ENCODE measurements around the gene MACC1. TPM values are rescaled to one million over a fixed set of nuclear protein-coding genes. Genes with fewer than 3 reads are reported as not detected.

The MACC1 gene
- total and polyA plus RNA-seq, 9 of the 15 experiments (the other 6 are each of a cell fraction or from before 2014, with no cell fraction given), result 5.9 to 30.2 (median 10.4) TPM

- TF ChIP-seq RAD51 (IDR thresholded peaks at IDR 0.05; ENCODE audit: borderline replicate concordance, low read depth) (no peak), RFX1 (IDR thresholded peaks at IDR 0.05) (no peak)
Measured at GRCh38 chr7:20206104-20206896, 10.9 kb downstream of the MACC1 start (continued).

GRCh38 chr7:20203316-20203715 lies 13.9 kb downstream of the MACC1 start:
- BruUV-seq (replicated peaks), result no TSS peak
- H3K36me3 ChIP-seq (ENCODE audit: control insufficient read depth, insufficient read depth, low read length), result no peaks in the 10 kb centered on the region; the same call in 1 of the 3 replicates
- 81% methylated on average over 4 of the region's 4 CpGs for WGBS (ENCODE audit: insufficient coverage, low coverage, missing lambda C conversion rate)
- FAIRE-seq (no peak), DNase-seq (ENCODE audit: extremely low read depth in 1 of 4, low spot score in 3 of 4) (no peak), ATAC-seq (no peak)
- no peak overlapping the region for H3K4me3 ChIP-seq
- H4K20me1 ChIP-seq (replicated peaks; ENCODE audit: control insufficient read depth, insufficient read depth, low read length), result no peaks in the 10 kb centered on the region
- POLR2A ChIA-PET, result interaction anchor here (0.7 to 4.7 kb wide), 6 partner anchors 8 to 1207 kb away, joined by 3 to 20 read pairs (median 3); partner anchors contain the start of genes MACC1 and POLR1F
- CTCF ChIA-PET (ENCODE audit: low intra/inter-chr PET ratio), result no interaction called here
- H3K9ac ChIP-seq (ENCODE audit: insufficient read depth in 1 of 2, low read depth in 2 of 2, low read length in 2 of 2), result no peak overlapping the region
- H3K9me3 ChIP-seq (replicated peaks; ENCODE audit: control insufficient read depth, insufficient read depth, low read depth, low read length), result peaks cover 6% of the 10 kb centered on the region; the same call in 1 of the 2 replicates
- H3K79me2 ChIP-seq (ENCODE audit: control insufficient read depth, insufficient read depth, low read length), result peaks cover 42% of the 10 kb centered on the region
- intact Hi-C loops (cut with micrococcal nuclease), result no loop called here
- no peaks in the 10 kb centered on the region for H3K9me1 ChIP-seq (ENCODE audit: control insufficient read depth, insufficient read depth, low read length)
- H3K27me3 ChIP-seq (ENCODE audit: control insufficient read depth in 2 of 2, insufficient read depth in 2 of 2, low read length in 2 of 2), result no peaks in the 10 kb centered on the region
- in situ Hi-C loops (cut with MboI), result no loop called here
- H3K27ac ChIP-seq (ENCODE audit: extremely low read depth, low read depth, low read length), result no peak overlapping the region
- H3K4me1 ChIP-seq (replicated peaks in 1 of 2; ENCODE audit: control insufficient read depth in 2 of 2, insufficient read depth in 2 of 2, low read length in 2 of 2), result peaks cover 0 to 33% of the 10 kb centered on the region in 2 experiments; a peak in 4 of 5 replicates
- no peak overlapping the region for H3K4me2 ChIP-seq (ENCODE audit: insufficient read depth, low read length)
- no peak overlapping the region for H2AFZ ChIP-seq (ENCODE audit: low read depth, low read length)
- TF ChIP-seq RBM25 (IDR thresholded peaks at IDR 0.05; ENCODE audit: low read depth, low read length, severe bottlenecking) (no peak), MEF2D (tag; conservative IDR thresholded peaks at IDR 0.05; ENCODE audit: low read depth) (no peak), ZNF347 (CRISPR knock-in tag; IDR thresholded peaks at IDR 0.05; ENCODE audit: low read depth) (no peak), HBP1 (CRISPR knock-in tag; IDR thresholded peaks at IDR 0.05) (no peak), MAX (CRISPR knock-in tag; IDR thresholded peaks at IDR 0.05) (no peak), ZNF609 (CRISPR knock-in tag; IDR thresholded peaks at IDR 0.05; ENCODE audit: borderline replicate concordance) (no peak), HMG20B (CRISPR knock-in tag; IDR thresholded peaks at IDR 0.05) (no peak), NR2C1 (IDR thresholded peaks at IDR 0.05) (no peak), NR2C1 (tag; IDR thresholded peaks at IDR 0.05) (no peak), CAMTA2 (CRISPR knock-in tag; conservative IDR thresholded peaks at IDR 0.05) (no peak), EP300 (IDR thresholded peaks at IDR 0.05; ENCODE audit: low read length) (no peak), POU5F1 (IDR thresholded peaks at IDR 0.05; ENCODE audit: borderline replicate concordance, low read depth, low read length, partially characterized antibody) (no peak), SNRNP70 (optimal IDR thresholded peaks at IDR 0.05; ENCODE audit: low read depth, low read length) (no peak)
